PC-3 (cell line): ENCODE data around the gene PPP1R16B. TPM values are rescaled to one million over a fixed set of nuclear protein-coding genes. Genes with fewer than 3 reads are reported as not detected.

ENCODE experiments used
- ATAC-seq: fragments of 200-7000 bp; cut with Tn5 transposase; 2 replicates; pipeline ENCODE4 v1.9.1; 2020; ENCODE audit warnings: mild to moderate bottlenecking, moderate library complexity
- BruUV-seq: library from RNA; stranded (reverse); fragments of 400-500 nt; replicated peaks from 2 replicates; lab custom pipeline; 2021; lab: Mats Ljungman, UMichigan
- CTCF ChIA-PET: fragments of 300-600 bp; sonication (Branson Sonifier 250); formaldehyde crosslinking; loops from one replicate; lab custom pipeline; 2022; ENCODE audit warnings: antibody characterized with exemption; lab: Charles Lee
- POLR2A ChIA-PET: fragments of 300-600 bp; sonication (Branson Sonifier 250); formaldehyde crosslinking; loops from one replicate; lab custom pipeline; 2022; ENCODE audit warnings: antibody characterized with exemption; ENCODE audit not compliant: unreplicated experiment; lab: Charles Lee
- DNase-seq: peaks from one replicate; pipeline ENCODE4 v3.0.0-alpha.2; 2015
- H2AFZ ChIP-seq: fragments of 300-600 bp; sonication (generic); 2 replicates; pipeline ENCODE4 v1.6.0; 2016; ENCODE audit warnings: antibody characterized with exemption, low read length
- H3F3A ChIP-seq: fragments of 300-600 bp; sonication (generic); one replicate; pipeline ENCODE4 v1.6.0; 2017; ENCODE audit warnings: antibody characterized with exemption, low read length, control low read depth, mild to moderate bottlenecking; ENCODE audit not compliant: unreplicated experiment
- H3K27ac ChIP-seq: fragments of 300-600 bp; sonication (generic); 2 replicates; pipeline ENCODE4 v1.5.1; 2016; ENCODE audit warnings: mild to moderate bottlenecking, low read length
- H3K27me3 ChIP-seq: fragments of 300-600 bp; sonication (generic); 2 replicates; pipeline ENCODE4 v1.6.1; 2016; ENCODE audit warnings: low read length, mixed read lengths
- H3K36me3 ChIP-seq: fragments of 300-600 bp; sonication (generic); 2 replicates; pipeline ENCODE4 v1.6.1; 2016; ENCODE audit warnings: low read depth, mixed run types, low read length, mixed read lengths
- H3K4me1 ChIP-seq: fragments of 300-600 bp; sonication (generic); 2 replicates; pipeline ENCODE4 v1.5.1; 2016; ENCODE audit warnings: low read length; ENCODE audit not compliant: insufficient read depth
- H3K4me2 ChIP-seq: fragments of 300-600 bp; sonication (generic); 2 replicates; pipeline ENCODE4 v1.6.0; 2016; ENCODE audit warnings: low read length
- H3K4me3 ChIP-seq: fragments of 300-600 bp; sonication (generic); 2 replicates; pipeline ENCODE4 v1.5.1; 2016; ENCODE audit warnings: mild to moderate bottlenecking, low read length, mixed read lengths
- H3K79me2 ChIP-seq: fragments of 300-600 bp; sonication (generic); 2 replicates; pipeline ENCODE4 v1.6.1; 2017; ENCODE audit warnings: low read length, mixed read lengths
- H3K9ac ChIP-seq: fragments of 300-600 bp; sonication (generic); 2 replicates; pipeline ENCODE4 v1.6.0; 2016; ENCODE audit warnings: mild to moderate bottlenecking, low read length
- H3K9me2 ChIP-seq: fragments of 300-600 bp; sonication (generic); replicated peaks from 2 replicates; pipeline ENCODE4 v1.6.1; 2016; ENCODE audit warnings: mixed run types, low read length, mixed read lengths
- H3K9me3 ChIP-seq: fragments of 300-600 bp; sonication (generic); 2 replicates; pipeline ENCODE4 v1.6.1; 2016; ENCODE audit warnings: low read length, mixed read lengths
- H4K20me1 ChIP-seq: fragments of 300-600 bp; sonication (generic); 2 replicates; pipeline ENCODE4 v1.6.1; 2016; ENCODE audit warnings: low read length, mixed read lengths
- CTCF ChIP-seq: fragments of 300-600 bp; sonication (generic); conservative IDR thresholded peaks from 2 replicates; pipeline ENCODE4 v1.5.1; 2017; ENCODE audit warnings: antibody characterized with exemption, low read depth, mild to moderate bottlenecking, low read length
- EZH2 ChIP-seq: fragments of 300-600 bp; sonication (generic); IDR thresholded peaks from one replicate; pipeline ENCODE4 v1.6.1; 2017; ENCODE audit warnings: antibody characterized with exemption, mild to moderate bottlenecking, low read length; ENCODE audit not compliant: unreplicated experiment
- EZH2phosphoT487 ChIP-seq: fragments of 300-600 bp; sonication (generic); IDR thresholded peaks from 2 replicates; pipeline ENCODE4 v1.6.1; 2018; ENCODE audit warnings: mild to moderate bottlenecking, antibody characterized with exemption, low read length, borderline replicate concordance
- intact Hi-C: fragments of 100-400 bp; cut with micrococcal nuclease; formaldehyde crosslinking; loops from 2 replicates; pipeline ENCODE4 v1.9.0; 2023
- total RNA-seq: library from RNA; depleted of rRNA; stranded (reverse); fragments of >200 nt; gene quantifications from 2 replicates; pipeline ENCODE4 v1.2.3, GENCODE V29; 2014

Gene PPP1R16B
- total RNA-seq, 1 experiment from 2014 or later, result 0.04 TPM

GRCh38 chr20:38828514-38829295 lies 23.2 kb downstream of the PPP1R16B start:
- POLR2A ChIA-PET, result no interaction called here
- no peaks in the 10 kb centered on the region for H3K9me3 ChIP-seq
- peaks cover 18% of the 10 kb centered on the region; the same call in 1 of the 2 replicates for H3K27me3 ChIP-seq
- ATAC-seq, result no peak
- CTCF ChIA-PET, result no interaction called here
- H3K9ac ChIP-seq, result no peak overlapping the region
- no peaks in the 10 kb centered on the region for H3F3A ChIP-seq
- H3K36me3 ChIP-seq, result no peaks in the 10 kb centered on the region
- no peak for TF ChIP-seq EZH2phosphoT487
- BruUV-seq, result no TSS peak
- H3K27ac ChIP-seq, result no peak overlapping the region
- no peaks in the 10 kb centered on the region for H4K20me1 ChIP-seq
- no peak overlapping the region for H2AFZ ChIP-seq
- DNase-seq, result no peak
- peaks cover 13% of the 10 kb centered on the region; the same call in 1 of the 2 replicates for H3K4me1 ChIP-seq
- H3K9me2 ChIP-seq, result no peaks in the 10 kb centered on the region
- intact Hi-C loops, result no loop called here
- H3K4me3 ChIP-seq, result no peak overlapping the region
- H3K79me2 ChIP-seq, result no peaks in the 10 kb centered on the region
- H3K4me2 ChIP-seq, result no peak overlapping the region

GRCh38 chr20:38829296-38829875 lies 23.9 kb downstream of the PPP1R16B start:
- H3K27ac ChIP-seq, result no peak overlapping the region
- TF ChIP-seq CTCF (no peak), EZH2 (no peak), EZH2phosphoT487 (no peak)
- H3K9me3 ChIP-seq, result no peaks in the 10 kb centered on the region
- no peaks in the 10 kb centered on the region for H4K20me1 ChIP-seq
- no TSS peak for BruUV-seq
- H3K9me2 ChIP-seq, result no peaks in the 10 kb centered on the region
- no peak overlapping the region for H3K9ac ChIP-seq
- no peak overlapping the region for H3K4me3 ChIP-seq
- H3K4me2 ChIP-seq, result no peak overlapping the region
- H2AFZ ChIP-seq, result no peak overlapping the region
- H3F3A ChIP-seq, result no peaks in the 10 kb centered on the region
- H3K4me1 ChIP-seq, result peaks cover 13% of the 10 kb centered on the region; the same call in 1 of the 2 replicates
- no peak for DNase-seq
- ChIA-PET POLR2A (no interaction called here), CTCF (no interaction called here)
- peaks cover 12% of the 10 kb centered on the region for H3K27me3 ChIP-seq
- intact Hi-C loops, result no loop called here
- H3K79me2 ChIP-seq, result no peaks in the 10 kb centered on the region
- no peaks in the 10 kb centered on the region for H3K36me3 ChIP-seq
- ATAC-seq, result no peak

GRCh38 chr20:38830356-38830755 lies 24.9 kb downstream of the PPP1R16B start:
- Histone ChIP-seq H3K4me2 (no peak overlapping the region), H3K9me3 (no peaks in the 10 kb centered on the region), H3K9ac (no peak overlapping the region), H2AFZ (no peak overlapping the region), H3K4me1 (peaks cover 13% of the 10 kb centered on the region; the same call in 1 of the 2 replicates), H3K27ac (no peak overlapping the region), H3K79me2 (no peaks in the 10 kb centered on the region), H3K9me2 (no peaks in the 10 kb centered on the region), H4K20me1 (no peaks in the 10 kb centered on the region), H3F3A (no peaks in the 10 kb centered on the region), H3K4me3 (no peak overlapping the region), H3K36me3 (no peaks in the 10 kb centered on the region), H3K27me3 (peaks cover 9% of the 10 kb centered on the region)
- DNase-seq (no peak), ATAC-seq (no peak)
- intact Hi-C loops, result no loop called here
- CTCF ChIA-PET, result no interaction called here
- POLR2A ChIA-PET, result no interaction called here
- TF ChIP-seq EZH2phosphoT487 (no peak), EZH2 (no peak), CTCF (no peak)
- no TSS peak for BruUV-seq
